ENCODE results near the gene CMAS. TPM values are rescaled to one million over a fixed set of nuclear protein-coding genes. Genes with fewer than 3 reads are reported as not detected.

Gene CMAS
- total RNA-seq, 1 donor = 20.6 TPM

GRCh38 chr12:22008196-22008595, 37.8 kb upstream of the CMAS start:
- no peaks in the 10 kb centered on the region for H3K9me3 ChIP-seq (ENCODE audit: low read depth, low read length)
- no peak overlapping the region for H2AFZ ChIP-seq (ENCODE audit: low read length)
- no peaks in the 10 kb centered on the region for H3K27me3 ChIP-seq (ENCODE audit: insufficient read depth, low read length)
- no peak for TF ChIP-seq CTCF (IDR thresholded peaks at IDR 0.05; ENCODE audit: extremely low read depth, low read depth, low read length)
- DNase-seq (ENCODE audit: insufficient read length, low spot score, missing footprints) = no peak
- H3K79me2 ChIP-seq (ENCODE audit: insufficient read depth, low read length) = no peaks in the 10 kb centered on the region
- no peak overlapping the region for H3K4me3 ChIP-seq (ENCODE audit: insufficient read depth, low read length)
- no peaks in the 10 kb centered on the region for H3K4me1 ChIP-seq (ENCODE audit: insufficient read depth, low read length)
- H3K4me2 ChIP-seq (ENCODE audit: insufficient read depth, low read length) = no peak overlapping the region
- no peak overlapping the region for H3K27ac ChIP-seq (ENCODE audit: low read depth, low read length)
- no peaks in the 10 kb centered on the region for H4K20me1 ChIP-seq (ENCODE audit: insufficient read depth, low read length)
- H3K36me3 ChIP-seq (ENCODE audit: insufficient read depth, low read length) = no peaks in the 10 kb centered on the region

GRCh38 chr12:22014041-22014782, 31.8 kb upstream of the CMAS start:
- Histone ChIP-seq H3K4me3 (ENCODE audit: insufficient read depth, low read length) (no peak overlapping the region), H3K36me3 (ENCODE audit: insufficient read depth, low read length) (no peaks in the 10 kb centered on the region), H3K9me3 (ENCODE audit: low read depth, low read length) (no peaks in the 10 kb centered on the region), H3K79me2 (ENCODE audit: insufficient read depth, low read length) (no peaks in the 10 kb centered on the region), H2AFZ (ENCODE audit: low read length) (peak overlapping the region; percentile 84), H4K20me1 (ENCODE audit: insufficient read depth, low read length) (no peaks in the 10 kb centered on the region), H3K4me1 (ENCODE audit: insufficient read depth, low read length) (peaks cover 3% of the 10 kb centered on the region), H3K27me3 (ENCODE audit: insufficient read depth, low read length) (no peaks in the 10 kb centered on the region), H3K27ac (ENCODE audit: low read depth, low read length) (no peak overlapping the region), H3K4me2 (ENCODE audit: insufficient read depth, low read length) (no peak overlapping the region)
- no peak for TF ChIP-seq CTCF (IDR thresholded peaks at IDR 0.05; ENCODE audit: extremely low read depth, low read depth, low read length)
- DNase-seq (ENCODE audit: insufficient read length, low spot score, missing footprints) = no peak

GRCh38 chr12:22014783-22015144, 31.3 kb upstream of the CMAS start:
- no peaks in the 10 kb centered on the region for H3K27me3 ChIP-seq (ENCODE audit: insufficient read depth, low read length)
- DNase-seq (ENCODE audit: insufficient read length, low spot score, missing footprints) = peak; percentile 65
- H2AFZ ChIP-seq (ENCODE audit: low read length) = peak overlapping the region; percentile 84
- H3K27ac ChIP-seq (ENCODE audit: low read depth, low read length) = no peak overlapping the region
- no peak overlapping the region for H3K4me3 ChIP-seq (ENCODE audit: insufficient read depth, low read length)
- TF ChIP-seq CTCF (IDR thresholded peaks at IDR 0.05; ENCODE audit: extremely low read depth, low read depth, low read length) = no peak
- H3K4me2 ChIP-seq (ENCODE audit: insufficient read depth, low read length) = no peak overlapping the region
- no peaks in the 10 kb centered on the region for H3K79me2 ChIP-seq (ENCODE audit: insufficient read depth, low read length)
- peaks cover 3% of the 10 kb centered on the region for H3K4me1 ChIP-seq (ENCODE audit: insufficient read depth, low read length)
- H3K36me3 ChIP-seq (ENCODE audit: insufficient read depth, low read length) = no peaks in the 10 kb centered on the region
- no peaks in the 10 kb centered on the region for H4K20me1 ChIP-seq (ENCODE audit: insufficient read depth, low read length)
- no peaks in the 10 kb centered on the region for H3K9me3 ChIP-seq (ENCODE audit: low read depth, low read length)

GRCh38 chr12:22016982-22017381, 29.0 kb upstream of the CMAS start:
- peaks cover 3% of the 10 kb centered on the region for H3K4me1 ChIP-seq (ENCODE audit: insufficient read depth, low read length)
- H3K79me2 ChIP-seq (ENCODE audit: insufficient read depth, low read length) = no peaks in the 10 kb centered on the region
- H3K27me3 ChIP-seq (ENCODE audit: insufficient read depth, low read length) = no peaks in the 10 kb centered on the region
- no peak overlapping the region for H2AFZ ChIP-seq (ENCODE audit: low read length)
- DNase-seq (ENCODE audit: insufficient read length, low spot score, missing footprints) = no peak
- no peaks in the 10 kb centered on the region for H3K36me3 ChIP-seq (ENCODE audit: insufficient read depth, low read length)
- no peak for TF ChIP-seq CTCF (IDR thresholded peaks at IDR 0.05; ENCODE audit: extremely low read depth, low read depth, low read length)
- H3K9me3 ChIP-seq (ENCODE audit: low read depth, low read length) = no peaks in the 10 kb centered on the region
- no peaks in the 10 kb centered on the region for H4K20me1 ChIP-seq (ENCODE audit: insufficient read depth, low read length)
- no peak overlapping the region for H3K4me3 ChIP-seq (ENCODE audit: insufficient read depth, low read length)
- no peak overlapping the region for H3K4me2 ChIP-seq (ENCODE audit: insufficient read depth, low read length)
- H3K27ac ChIP-seq (ENCODE audit: low read depth, low read length) = no peak overlapping the region
